ENCODE results near the gene C4orf50. TPM values are rescaled to one million over a fixed set of nuclear protein-coding genes. Genes with fewer than 3 reads are reported as not detected.

Gene C4orf50
- total and polyA plus RNA-seq, 10 of the 15 experiments (the other 5 are each of a cell fraction or from before 2014, with no cell fraction given) = 0.04 to 0.09 (median 0.05) TPM; not detected in 3

DNA sequence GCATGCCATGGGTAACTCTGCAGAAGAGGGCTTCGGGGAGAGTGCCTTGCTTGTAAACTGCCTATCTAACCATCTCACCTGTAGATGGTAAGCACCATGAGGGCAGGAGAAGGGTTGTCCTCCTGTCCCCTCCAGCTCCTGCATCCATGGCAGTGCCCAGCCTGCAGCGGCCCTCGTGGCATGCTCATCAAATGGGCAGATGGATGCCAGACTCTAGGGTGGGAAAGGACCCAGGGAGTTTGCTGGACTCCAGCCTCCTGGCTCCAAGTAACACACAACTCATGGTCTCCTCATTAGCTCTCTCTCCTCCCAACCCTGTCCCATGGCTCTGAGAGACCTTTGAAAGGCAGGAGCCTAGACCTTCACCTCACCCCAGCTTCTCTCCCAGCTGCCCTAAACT lies 95.7 kb downstream of the C4orf50 start:
- WGBS (ENCODE audit: insufficient coverage, insufficient replicate concordance, low lambda C conversion rate, missing lambda C conversion rate) = 12% methylated on average over 3 of the region's 3 CpGs
- SMC1A ChIA-PET (ENCODE audit: uncharacterized antibody, unreplicated experiment) = no interaction called here
- Histone ChIP-seq H3K79me2 (ENCODE audit: control insufficient read depth, insufficient read depth, low read length) (no peaks in the 10 kb centered on the region), H3K4me2 (ENCODE audit: control insufficient read depth, insufficient read depth) (no peak overlapping the region), H3K27ac (ENCODE audit: control insufficient read depth, insufficient read depth) (no peak overlapping the region), H3K36me3 (ENCODE audit: control insufficient read depth in 2 of 2, insufficient read depth in 2 of 2, low read length in 1 of 2) (no peaks in the 10 kb centered on the region), H3K27me3 (replicated peaks in 1 of 2; ENCODE audit: control insufficient read depth in 2 of 2, insufficient read depth in 2 of 2, low read length in 1 of 2) (no peaks in the 10 kb centered on the region; a peak in 1 of 4 replicates), H3K4me1 (ENCODE audit: control insufficient read depth, insufficient read depth, low read length) (no peaks in the 10 kb centered on the region), H4K20me1 (ENCODE audit: control insufficient read depth, insufficient read depth) (no peaks in the 10 kb centered on the region), H3K9ac (ENCODE audit: control insufficient read depth, insufficient read depth, low read length) (no peak overlapping the region), H3K4me3 (no peak overlapping the region), H2AFZ (ENCODE audit: control insufficient read depth, low read depth, low read length) (no peak overlapping the region), H3K9me3 (replicated peaks; ENCODE audit: control insufficient read depth, insufficient read depth, low read length) (no peaks in the 10 kb centered on the region; the same call in 2 of the 3 replicates)
- POLR2A ChIA-PET = interaction anchor here (0.7 kb wide), 1 partner anchor 312 kb away, joined by 3 read pairs; no protein-coding TSS in a partner anchor
- no TSS peak for BruUV-seq (replicated peaks)
- intact Hi-C loops (cut with micrococcal nuclease; ENCODE audit: unreplicated experiment) = no loop called here
- ATAC-seq (no peak), FAIRE-seq (no peak), DNase-seq (ENCODE audit: low read depth, low spot score) (no peak)
- RAD21 ChIA-PET (ENCODE audit: unreplicated experiment) = no interaction called here
- in situ Hi-C loops (cut with MboI) = no loop called here
- TF ChIP-seq IRF4 (IDR thresholded peaks at IDR 0.05; ENCODE audit: low read depth, low read length) (no peak), RCOR1 (conservative IDR thresholded peaks at IDR 0.05; ENCODE audit: low read depth, low read length) (no peak), SUPT20H (IDR thresholded peaks at IDR 0.05; ENCODE audit: borderline replicate concordance, control insufficient read depth, low read depth, low read length) (no peak), YY1 (IDR thresholded peaks at IDR 0.05; ENCODE audit: low read depth, low read length) (no peak)
- TF ChIP-seq, protein P1, sequence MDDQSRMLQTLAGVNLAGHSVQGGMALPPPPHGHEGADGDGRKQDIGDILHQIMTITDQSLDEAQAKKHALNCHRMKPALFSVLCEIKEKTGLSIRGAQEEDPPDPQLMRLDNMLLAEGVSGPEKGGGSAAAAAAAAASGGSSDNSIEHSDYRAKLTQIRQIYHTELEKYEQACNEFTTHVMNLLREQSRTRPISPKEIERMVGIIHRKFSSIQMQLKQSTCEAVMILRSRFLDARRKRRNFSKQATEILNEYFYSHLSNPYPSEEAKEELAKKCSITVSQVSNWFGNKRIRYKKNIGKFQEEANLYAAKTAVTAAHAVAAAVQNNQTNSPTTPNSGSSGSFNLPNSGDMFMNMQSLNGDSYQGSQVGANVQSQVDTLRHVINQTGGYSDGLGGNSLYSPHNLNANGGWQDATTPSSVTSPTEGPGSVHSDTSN (IDR thresholded peaks at IDR 0.05; ENCODE audit: insufficient replicate concordance, low read depth, low read length) = no peak
- CTCF ChIA-PET = no interaction called here

GRCh38 chr4:5921981-5922380 lies 96.2 kb downstream of the C4orf50 start:
- Histone ChIP-seq H4K20me1 (ENCODE audit: control insufficient read depth, insufficient read depth) (no peaks in the 10 kb centered on the region), H3K4me1 (ENCODE audit: control insufficient read depth, insufficient read depth, low read length) (no peaks in the 10 kb centered on the region), H3K27me3 (replicated peaks in 1 of 2; ENCODE audit: control insufficient read depth in 2 of 2, insufficient read depth in 2 of 2, low read length in 1 of 2) (no peaks in the 10 kb centered on the region; a peak in 1 of 4 replicates), H3K9ac (ENCODE audit: control insufficient read depth, insufficient read depth, low read length) (no peak overlapping the region), H3K27ac (ENCODE audit: control insufficient read depth, insufficient read depth) (no peak overlapping the region), H3K79me2 (ENCODE audit: control insufficient read depth, insufficient read depth, low read length) (no peaks in the 10 kb centered on the region), H3K9me3 (replicated peaks; ENCODE audit: control insufficient read depth, insufficient read depth, low read length) (no peaks in the 10 kb centered on the region; the same call in 2 of the 3 replicates), H3K4me2 (ENCODE audit: control insufficient read depth, insufficient read depth) (no peak overlapping the region), H3K4me3 (no peak overlapping the region), H2AFZ (ENCODE audit: control insufficient read depth, low read depth, low read length) (no peak overlapping the region), H3K36me3 (ENCODE audit: control insufficient read depth in 2 of 2, insufficient read depth in 2 of 2, low read length in 1 of 2) (no peaks in the 10 kb centered on the region)
- CTCF ChIA-PET = no interaction called here
- intact Hi-C loops (cut with micrococcal nuclease; ENCODE audit: unreplicated experiment) = no loop called here
- ATAC-seq (no peak), FAIRE-seq (no peak), DNase-seq (ENCODE audit: low read depth, low spot score) (no peak)
- SMC1A ChIA-PET (ENCODE audit: uncharacterized antibody, unreplicated experiment) = no interaction called here
- in situ Hi-C loops (cut with MboI) = no loop called here
- 18% methylated on average over 6 of the region's 6 CpGs for WGBS (ENCODE audit: insufficient coverage, insufficient replicate concordance, low lambda C conversion rate, missing lambda C conversion rate)
- RAD21 ChIA-PET (ENCODE audit: unreplicated experiment) = no interaction called here
- no TSS peak for BruUV-seq (replicated peaks)
- POLR2A ChIA-PET = interaction anchor here (0.7 kb wide), 1 partner anchor 311 kb away, joined by 3 read pairs; no protein-coding TSS in a partner anchor
- TF ChIP-seq SKIL (IDR thresholded peaks at IDR 0.05; ENCODE audit: low read depth, poor library complexity, severe bottlenecking) = no peak
- no peak for TF ChIP-seq SMARCA5 (IDR thresholded peaks at IDR 0.05)
- TF ChIP-seq TCF3 (IDR thresholded peaks at IDR 0.05; ENCODE audit: borderline replicate concordance, insufficient read depth, low read depth, low read length) = no peak
- TF ChIP-seq ATF2 (IDR thresholded peaks at IDR 0.05; ENCODE audit: low read length) = no peak
- TF ChIP-seq HDAC2 (IDR thresholded peaks at IDR 0.05) = no peak

Measured in GM12878 (cell line).